Measurements from ENCODE around the gene POGZ.

DNA sequence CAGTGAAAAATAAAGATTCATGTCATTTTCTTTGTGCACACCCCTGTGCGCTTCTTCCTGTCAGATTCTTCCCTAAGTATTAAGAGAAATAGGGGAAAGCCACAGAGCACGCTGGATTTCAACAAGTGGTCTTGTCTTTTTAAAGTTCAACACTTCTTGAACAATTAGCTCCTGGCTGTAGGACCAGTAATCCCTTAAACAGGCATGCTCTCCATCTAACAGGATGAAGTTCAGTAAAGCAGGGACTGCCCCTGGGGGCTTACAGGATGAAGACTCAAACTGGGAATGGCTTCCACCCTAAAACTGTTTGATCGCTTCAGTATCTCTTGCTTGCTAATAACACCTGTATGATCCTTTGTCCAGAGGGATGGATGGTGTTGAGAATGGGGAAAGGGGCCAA, 55.7 kb downstream of the POGZ start:
- TF ChIP-seq, protein P1, sequence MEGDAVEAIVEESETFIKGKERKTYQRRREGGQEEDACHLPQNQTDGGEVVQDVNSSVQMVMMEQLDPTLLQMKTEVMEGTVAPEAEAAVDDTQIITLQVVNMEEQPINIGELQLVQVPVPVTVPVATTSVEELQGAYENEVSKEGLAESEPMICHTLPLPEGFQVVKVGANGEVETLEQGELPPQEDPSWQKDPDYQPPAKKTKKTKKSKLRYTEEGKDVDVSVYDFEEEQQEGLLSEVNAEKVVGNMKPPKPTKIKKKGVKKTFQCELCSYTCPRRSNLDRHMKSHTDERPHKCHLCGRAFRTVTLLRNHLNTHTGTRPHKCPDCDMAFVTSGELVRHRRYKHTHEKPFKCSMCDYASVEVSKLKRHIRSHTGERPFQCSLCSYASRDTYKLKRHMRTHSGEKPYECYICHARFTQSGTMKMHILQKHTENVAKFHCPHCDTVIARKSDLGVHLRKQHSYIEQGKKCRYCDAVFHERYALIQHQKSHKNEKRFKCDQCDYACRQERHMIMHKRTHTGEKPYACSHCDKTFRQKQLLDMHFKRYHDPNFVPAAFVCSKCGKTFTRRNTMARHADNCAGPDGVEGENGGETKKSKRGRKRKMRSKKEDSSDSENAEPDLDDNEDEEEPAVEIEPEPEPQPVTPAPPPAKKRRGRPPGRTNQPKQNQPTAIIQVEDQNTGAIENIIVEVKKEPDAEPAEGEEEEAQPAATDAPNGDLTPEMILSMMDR (conservative IDR thresholded peaks at IDR 0.05; ENCODE audit: low read depth, low read length), result no peak
- no peak for TF ChIP-seq EZH2 (IDR thresholded peaks at IDR 0.05; ENCODE audit: borderline replicate concordance, low read depth, low read length, poor library complexity, severe bottlenecking)
